Measurements from ENCODE around the gene NR1D1.

Gene NR1D1

GRCh38 chr17:40074175-40074512 is 26.2 kb downstream of the NR1D1 start:
- no peak for DNase-seq

- no peak for DNase-seq
These were observed 26.8 kb downstream of the NR1D1 start for GRCh38 chr17:40073454-40074174.

- no peak for DNase-seq
These were observed 27.5 kb downstream of the NR1D1 start for GRCh38 chr17:40072735-40073346.

GRCh38 chr17:40072040-40072734 is 28.2 kb downstream of the NR1D1 start:
- peak; percentile 22 for DNase-seq

- no peak for DNase-seq
These were observed 28.9 kb downstream of the NR1D1 start for GRCh38 chr17:40071313-40072039.

GRCh38 chr17:40070709-40071312 is 29.6 kb downstream of the NR1D1 start:
- DNase-seq: no peak

- DNase-seq: peak; percentile 26
These were observed 30.4 kb downstream of the NR1D1 start for GRCh38 chr17:40069751-40070708.

GRCh38 chr17:40068917-40069750 is 31.3 kb downstream of the NR1D1 start:
- peak; percentile 68 for DNase-seq

- no peak for DNase-seq
These were observed 31.8 kb downstream of the NR1D1 start for GRCh38 chr17:40068584-40068916.

- no peak for DNase-seq
These were observed 32.2 kb downstream of the NR1D1 start for GRCh38 chr17:40068129-40068581.

- no peak for DNase-seq
These were observed 32.7 kb downstream of the NR1D1 start for GRCh38 chr17:40067710-40068109.

- DNase-seq: no peak
These were observed 34.4 kb downstream of the NR1D1 start for GRCh38 chr17:40065769-40066510.

GRCh38 chr17:40064971-40065768 is 35.2 kb downstream of the NR1D1 start:
- DNase-seq: no peak

GRCh38 chr17:40063901-40064531 is 36.4 kb downstream of the NR1D1 start:
- DNase-seq: peak; percentile 90

- DNase-seq: peak; percentile 72
These were observed 37.1 kb downstream of the NR1D1 start for GRCh38 chr17:40063187-40063771.

GRCh38 chr17:40062329-40063186 is 37.8 kb downstream of the NR1D1 start, which contains the start of gene THRA:
THRA (plus strand) TSS chr17:40062965; CDS start chr17:40074489, 11,524 bp downstream.
- DNase-seq: peak; percentile 71

- no peak for DNase-seq
These were observed 38.8 kb downstream of the NR1D1 start for GRCh38 chr17:40061609-40062038.

Measured in suppressor macrophage treated with lipopolysaccharide for 4 hours (primary cell).